A204.1 (cell line): ENCODE measurements around the gene PROCR.
"Not testable (repeated sequence)": the region's sequence is repeated elsewhere in the genome, so short reads cannot be mapped to it uniquely, and the experiment has no call there.

Experiments used
- FAIRE-seq: peaks from 2 replicates; lab custom pipeline; 2012; peaks lifted over from hg19 to GRCh38; lab: Jason Lieb, UNC

The PROCR gene

DNA sequence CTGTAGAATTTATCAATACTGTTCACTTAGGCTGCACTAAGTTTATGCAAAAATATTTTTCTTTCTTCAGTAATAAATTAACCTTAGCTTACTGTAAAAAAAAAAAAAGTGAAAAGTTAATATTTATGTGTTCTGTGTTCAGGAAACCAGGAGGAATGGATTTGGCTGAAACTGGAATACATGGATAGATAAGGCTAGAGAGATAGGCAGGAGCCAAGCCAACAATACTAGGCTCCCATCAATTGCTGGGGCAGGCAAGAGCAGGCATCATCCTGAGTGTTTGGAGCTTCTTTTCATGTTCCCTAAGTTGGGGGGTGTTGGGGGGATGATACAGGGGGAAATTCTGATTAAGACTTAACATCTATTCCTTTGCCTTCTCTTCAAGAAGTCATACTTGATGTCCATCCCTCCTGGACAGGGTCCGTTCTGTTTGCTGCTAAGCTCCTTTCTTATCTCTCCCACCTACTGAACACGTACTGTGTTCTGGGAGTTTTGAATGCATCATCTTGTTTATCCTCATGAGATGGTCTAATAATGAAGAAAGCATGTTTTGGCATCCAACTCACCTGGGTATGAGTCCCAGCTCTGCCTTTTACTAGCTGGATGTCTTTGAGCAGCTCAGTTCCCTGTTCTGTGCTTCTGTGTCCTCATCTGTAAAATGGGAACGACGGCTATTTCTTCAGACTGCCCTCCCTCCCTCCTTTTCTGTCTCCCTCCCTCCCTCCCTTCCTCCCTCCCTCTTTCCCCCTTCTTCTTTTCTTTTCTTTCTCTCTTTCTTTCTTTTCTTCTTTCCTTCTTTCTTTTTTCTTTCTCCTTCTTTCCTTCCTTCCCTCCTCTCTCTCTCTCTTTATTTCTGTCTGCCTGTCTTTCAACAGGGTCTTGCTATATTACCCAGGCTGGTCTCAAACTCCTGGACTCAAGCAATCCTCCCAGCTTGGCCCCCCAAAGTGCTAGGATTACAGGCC is 6.4 kb upstream of the PROCR start:
- no peak for FAIRE-seq

DNA sequence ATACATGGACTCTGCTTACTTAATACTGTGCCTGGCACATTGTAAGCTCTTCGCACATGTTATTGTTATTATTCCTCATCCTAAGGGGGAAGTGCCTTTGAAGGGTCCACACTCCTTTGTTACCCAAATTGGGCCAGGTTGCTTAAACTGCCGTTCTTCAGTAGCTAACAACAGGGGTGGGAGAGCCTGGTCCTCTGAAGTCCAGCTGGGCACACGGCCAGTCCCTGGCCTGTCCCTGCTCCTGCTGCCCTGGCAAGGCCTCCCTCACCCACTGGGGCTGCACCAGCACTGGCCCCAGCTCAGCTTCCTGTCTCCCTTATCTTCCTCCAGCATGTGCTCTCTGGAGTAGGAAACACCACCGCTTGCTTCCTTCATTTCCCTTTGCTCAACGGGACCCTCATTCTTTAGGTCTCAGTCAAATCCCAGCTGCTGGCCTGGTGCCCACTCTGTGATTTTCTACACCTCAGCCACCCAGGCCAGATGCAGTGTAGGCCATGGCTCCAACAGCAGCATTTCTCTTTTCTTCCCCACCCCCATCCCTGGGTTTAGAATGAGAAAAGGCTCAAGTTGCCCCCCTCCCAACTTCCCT is 5.5 kb upstream of the PROCR start:
- FAIRE-seq = no peak

DNA sequence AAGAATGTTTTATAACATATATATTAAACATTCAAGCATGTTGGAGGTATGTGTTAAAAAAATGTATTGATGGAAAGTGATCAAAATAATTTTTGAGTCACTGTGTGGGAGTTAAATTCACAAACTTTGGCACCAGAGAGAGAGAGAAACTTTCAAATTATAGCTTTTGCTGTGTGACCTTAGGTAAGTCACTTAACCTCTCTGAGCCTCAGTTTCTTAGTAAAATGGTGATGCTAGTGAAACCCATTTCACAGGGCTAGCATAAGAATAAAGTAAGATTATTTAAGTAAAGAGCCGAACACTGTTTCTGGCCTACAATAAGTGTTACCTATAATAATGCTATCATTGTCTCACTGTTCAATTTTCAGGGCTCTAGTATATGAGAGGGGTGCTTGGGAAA is 4.1 kb upstream of the PROCR start:
- FAIRE-seq = no peak

DNA sequence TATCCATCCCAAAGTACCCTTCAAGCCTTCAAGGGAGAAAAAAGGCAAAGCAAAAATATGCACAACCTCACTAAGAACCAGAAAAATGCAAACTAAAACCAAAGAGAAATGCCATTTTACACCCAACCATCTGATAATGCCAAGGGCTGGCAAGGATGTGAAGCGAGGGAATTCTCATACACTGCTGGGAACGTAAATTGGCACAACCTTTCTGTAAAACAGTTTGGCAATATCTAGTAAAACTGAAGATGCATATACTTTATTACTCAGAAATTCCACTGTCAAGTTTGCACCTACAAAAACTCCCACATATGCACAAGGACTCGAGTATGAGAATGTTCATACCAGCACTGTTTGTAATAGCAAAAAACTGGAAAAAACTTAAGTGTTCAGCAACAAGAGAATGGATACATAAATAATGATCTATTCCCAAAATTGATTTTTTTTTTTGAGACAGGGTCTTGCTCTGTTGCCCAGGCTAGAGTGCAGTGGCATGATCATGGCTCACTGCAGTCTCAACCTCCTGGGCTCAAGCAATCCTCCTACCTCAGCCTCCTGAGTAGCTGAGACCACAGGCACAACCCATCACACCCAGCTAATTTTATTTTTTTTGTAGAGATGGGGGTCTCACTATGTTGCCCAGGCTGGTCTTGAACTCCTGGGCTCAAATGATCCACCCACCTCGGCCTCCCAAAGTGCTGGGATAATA is 3.0 kb upstream of the PROCR start:
- FAIRE-seq = not testable (repeated sequence)

DNA sequence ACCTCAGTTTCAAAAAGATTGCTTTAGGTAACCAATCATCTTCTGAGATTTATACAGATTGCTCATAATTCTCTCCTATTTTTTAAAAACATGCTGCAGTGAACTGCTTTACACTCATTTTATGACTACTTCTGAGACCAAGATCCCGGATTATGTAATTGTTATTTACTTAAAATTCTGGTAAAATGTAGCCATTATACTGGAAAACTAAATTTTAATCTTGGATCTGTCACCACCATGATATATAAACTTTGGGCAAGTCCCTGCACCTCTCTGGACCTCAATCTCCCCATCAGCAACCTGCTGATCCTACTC is 477 bp upstream of the PROCR start:
- no peak for FAIRE-seq

DNA sequence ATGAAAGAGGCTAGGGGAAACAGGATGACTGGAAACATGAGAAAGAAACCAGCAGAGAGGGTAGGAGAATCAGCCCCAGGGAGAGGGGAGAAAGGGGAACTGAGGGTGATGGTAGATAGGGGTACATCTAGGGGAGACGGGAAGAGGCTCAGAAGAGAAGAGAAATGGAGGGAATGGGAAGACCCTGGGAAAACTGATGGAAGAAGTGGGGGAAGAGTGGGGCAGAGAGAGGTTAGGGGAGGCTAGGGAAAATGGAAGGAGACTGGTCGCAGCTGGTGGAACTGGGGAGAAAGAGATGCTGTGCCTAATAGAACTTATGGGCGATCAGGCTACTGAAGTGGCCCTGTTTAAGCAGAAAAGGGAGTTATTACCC is 548 bp downstream of the PROCR start:
- no peak for FAIRE-seq

DNA sequence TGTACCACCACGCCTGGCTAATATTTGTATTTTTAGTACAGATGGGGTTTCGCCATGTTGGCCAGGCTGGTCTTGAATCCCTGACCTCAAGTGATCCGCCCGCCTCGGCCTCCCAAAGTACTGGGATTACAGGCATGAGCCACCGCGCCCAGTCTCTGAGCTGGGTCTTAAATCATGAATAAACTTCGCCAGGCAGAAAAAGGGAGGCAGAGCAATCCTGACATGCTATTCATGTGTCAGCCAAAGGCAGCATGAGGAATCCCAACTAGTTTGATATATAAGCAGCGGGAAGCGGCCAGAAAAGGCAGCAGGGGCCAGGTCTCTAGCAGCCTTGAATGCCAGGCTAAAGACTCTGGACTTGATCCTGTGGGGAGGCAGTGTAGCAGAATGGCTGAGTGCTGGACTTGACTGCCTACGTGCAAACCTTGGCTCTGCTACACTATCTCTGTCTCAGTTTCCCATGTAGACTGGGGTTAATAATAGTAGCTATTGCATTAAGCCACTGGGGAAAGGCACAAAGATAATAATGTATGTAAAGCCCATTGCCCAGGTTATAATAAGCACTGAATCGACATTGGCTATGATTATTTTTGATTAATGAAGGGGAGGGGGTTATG is 1.8 kb downstream of the PROCR start:
- no peak for FAIRE-seq

DNA sequence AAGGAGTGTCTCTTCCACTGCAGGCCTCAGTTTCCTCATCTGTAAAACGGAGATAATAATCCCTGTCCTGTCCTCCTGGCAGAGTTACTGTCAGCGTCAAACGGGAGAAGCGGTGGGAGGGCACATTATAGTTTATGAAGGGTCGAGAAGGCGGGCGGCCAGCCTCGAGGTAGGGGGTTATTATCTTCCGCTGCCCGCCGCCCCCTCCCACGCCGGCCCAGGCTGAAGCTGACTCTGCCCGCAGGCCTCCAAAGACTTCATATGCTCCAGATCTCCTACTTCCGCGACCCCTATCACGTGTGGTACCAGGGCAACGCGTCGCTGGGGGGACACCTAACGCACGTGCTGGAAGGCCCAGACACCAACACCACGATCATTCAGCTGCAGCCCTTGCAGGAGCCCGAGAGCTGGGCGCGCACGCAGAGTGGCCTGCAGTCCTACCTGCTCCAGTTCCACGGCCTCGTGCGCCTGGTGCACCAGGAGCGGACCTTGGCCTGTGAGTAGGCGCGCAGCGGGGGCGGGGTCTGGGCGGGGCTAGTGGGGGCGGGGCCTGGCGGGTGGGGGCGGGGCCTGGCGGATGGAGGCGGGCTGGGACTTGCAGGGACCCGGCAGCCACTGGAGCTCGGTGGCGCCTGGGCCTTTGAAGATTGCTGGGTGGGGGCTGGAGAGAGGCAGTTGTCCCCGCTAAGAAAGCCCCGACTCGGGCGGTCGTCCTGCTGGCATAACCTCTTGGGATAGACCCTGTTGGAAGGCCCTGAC is 2.8 kb downstream of the PROCR start:
- FAIRE-seq = no peak

DNA sequence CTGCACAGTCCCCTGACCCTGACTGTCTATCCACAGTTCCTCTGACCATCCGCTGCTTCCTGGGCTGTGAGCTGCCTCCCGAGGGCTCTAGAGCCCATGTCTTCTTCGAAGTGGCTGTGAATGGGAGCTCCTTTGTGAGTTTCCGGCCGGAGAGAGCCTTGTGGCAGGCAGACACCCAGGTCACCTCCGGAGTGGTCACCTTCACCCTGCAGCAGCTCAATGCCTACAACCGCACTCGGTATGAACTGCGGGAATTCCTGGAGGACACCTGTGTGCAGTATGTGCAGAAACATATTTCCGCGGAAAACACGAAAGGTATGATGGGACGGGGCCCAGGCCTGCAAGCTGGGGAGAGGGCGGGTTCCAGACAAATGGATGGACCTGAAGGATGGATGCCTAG is 4.3 kb downstream of the PROCR start:
- FAIRE-seq = no peak

DNA sequence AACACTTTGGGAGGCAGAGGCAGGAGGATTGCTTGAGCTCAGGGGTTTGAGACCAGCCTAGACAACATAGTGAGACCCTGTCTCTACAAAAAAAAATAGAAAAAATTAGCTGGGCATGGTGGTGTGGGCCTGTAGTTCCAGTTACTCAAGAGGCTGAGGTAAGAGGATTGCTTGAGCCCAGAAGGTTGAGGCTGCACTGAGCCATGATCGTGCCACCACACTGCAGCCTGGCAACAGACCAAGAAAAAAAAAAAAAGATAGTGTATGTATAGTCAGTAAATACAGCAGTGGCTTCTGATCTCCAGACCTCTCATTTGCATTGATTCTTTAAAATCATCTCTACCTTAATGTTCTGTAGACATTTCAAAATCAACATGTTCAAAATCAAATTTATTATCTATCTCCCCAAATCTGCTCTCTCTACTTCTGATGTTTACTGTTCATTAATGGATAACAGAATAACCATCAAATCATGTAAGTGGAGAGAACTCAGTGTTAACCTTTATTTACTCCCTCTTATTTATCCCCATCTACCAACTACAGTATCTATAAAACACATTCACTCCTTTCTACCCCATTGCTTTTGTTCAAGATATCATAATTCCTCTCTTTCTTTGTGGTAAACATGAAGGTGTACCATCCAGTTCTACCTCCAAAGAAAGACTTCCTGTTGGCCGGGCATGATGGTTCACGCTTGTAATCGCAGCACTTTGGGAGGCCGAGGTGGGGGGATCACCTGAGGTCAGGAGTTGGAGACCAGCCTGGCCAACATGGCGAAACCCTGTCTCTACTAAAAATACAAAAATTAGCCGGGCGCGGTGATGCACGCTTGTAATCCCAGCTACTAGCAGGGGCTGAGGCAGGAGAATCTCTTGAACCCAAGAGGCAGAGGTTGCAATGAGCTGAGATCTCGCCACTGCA is 7.7 kb downstream of the PROCR start:
- no peak for FAIRE-seq

DNA sequence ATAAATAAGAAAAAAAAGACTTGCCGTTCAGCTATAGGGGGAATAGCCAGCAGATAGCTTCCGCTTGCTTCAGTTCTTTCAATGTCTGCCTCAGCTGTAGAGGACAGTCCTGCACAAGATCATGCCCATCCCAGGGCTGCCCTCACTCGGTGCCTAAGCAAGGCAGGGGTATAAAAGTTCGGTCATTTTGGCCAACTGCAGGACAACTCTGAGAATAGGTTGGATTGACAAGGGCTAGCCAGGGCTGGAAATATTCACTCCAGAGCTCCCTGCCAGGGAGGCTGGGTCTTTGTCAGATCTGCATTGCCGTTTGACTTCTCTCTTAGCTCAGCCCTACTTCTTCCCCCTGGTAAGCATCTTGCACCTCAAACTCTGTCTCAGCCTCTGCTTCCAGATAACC is 8.4 kb downstream of the PROCR start:
- FAIRE-seq = no peak

DNA sequence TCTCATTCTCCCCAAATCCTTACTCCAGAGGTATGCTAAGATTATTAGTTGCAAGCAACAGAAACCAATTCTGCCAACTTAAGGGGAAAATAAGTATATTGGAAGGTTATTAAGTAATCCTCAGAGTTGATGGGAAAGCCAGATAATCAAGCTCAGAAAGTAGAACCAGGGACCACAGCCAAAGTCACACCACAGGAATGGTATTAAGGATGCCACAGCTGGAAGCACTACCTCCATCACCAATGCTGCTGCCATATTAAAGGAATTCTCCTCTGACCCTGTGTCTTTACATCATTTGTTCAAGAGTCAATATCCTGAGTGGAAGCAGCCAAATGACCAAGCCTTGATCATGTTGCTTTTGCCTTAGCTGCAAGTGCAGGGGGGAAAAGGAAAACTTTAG is 9.9 kb downstream of the PROCR start:
- FAIRE-seq = no peak

DNA sequence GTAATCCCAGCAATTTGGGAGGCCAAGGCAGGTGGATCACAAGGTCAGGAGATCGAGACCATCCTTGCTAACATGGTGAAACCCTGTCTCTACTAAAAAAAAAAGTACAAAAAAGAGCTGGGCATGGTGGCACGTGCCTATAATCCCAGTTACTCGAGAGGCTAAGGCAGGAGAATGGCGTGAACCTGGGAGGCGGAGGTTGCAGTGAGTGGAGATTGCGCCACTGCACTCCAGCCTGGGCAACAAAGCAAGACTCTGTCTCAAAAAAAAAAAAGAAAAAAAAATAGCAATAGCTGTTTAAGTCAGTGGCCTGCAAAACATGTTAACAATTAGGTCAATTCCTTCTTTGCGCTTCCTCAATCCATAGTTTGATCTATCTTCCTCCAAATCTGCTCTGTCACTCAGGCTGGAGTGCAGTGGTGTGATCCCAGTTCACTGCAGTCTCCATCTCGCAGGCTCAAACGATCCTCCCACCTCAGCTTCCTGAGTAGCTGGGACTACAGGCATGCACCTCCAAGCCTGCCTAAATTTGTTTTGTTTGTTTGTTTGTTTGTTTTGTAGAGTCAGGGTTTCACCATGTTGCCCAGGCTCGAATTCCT is 14.9 kb downstream of the PROCR start:
- not testable (repeated sequence) for FAIRE-seq

DNA sequence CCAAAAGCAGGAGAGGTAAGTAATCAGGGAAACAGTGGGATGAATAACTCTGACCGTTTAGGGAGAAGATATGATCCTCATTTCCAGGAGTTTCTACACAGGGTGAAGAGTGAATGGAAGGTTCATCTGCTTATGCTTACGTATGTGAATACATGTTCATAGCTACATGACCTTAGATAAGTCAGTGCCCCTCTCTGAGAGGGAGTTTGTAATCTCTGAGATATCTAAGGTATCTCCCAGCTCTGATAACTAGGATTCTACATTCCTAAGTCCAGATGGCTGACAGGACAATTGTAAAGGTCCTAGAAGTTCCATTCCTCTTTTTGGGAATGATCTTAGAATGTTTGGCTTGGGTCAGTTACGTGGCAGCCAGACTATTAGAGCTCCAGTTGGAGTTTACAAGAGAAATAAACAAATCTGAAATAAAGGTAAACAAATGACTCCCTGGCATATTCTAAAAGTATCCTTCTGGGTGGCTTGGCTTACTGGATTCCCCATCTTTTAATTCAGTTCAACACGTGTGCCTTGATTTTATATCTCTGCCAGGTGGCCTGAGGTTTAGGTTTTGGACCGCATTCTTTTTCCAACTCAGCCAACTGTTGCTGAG is 15.8 kb downstream of the PROCR start:
- no peak for FAIRE-seq

DNA sequence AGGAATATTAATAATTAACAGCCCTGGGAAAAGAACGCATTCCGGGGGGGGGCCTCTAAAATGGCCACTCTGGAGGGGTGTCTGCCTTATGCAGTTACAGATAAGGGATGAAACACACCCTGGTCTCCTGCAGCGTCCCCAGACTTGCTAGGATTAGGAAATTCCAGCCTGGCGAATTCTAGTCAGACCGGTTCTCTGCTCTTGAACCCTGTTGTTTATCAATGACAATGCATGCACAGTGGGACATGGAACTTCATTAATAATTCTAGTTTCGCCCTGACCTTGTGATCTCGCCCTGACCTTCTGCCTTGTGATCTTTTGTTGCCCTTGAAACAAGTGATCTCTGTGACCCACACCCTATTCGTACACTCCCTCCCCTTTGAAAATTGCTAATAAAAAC is 17.4 kb downstream of the PROCR start:
- not testable (repeated sequence) for FAIRE-seq

DNA sequence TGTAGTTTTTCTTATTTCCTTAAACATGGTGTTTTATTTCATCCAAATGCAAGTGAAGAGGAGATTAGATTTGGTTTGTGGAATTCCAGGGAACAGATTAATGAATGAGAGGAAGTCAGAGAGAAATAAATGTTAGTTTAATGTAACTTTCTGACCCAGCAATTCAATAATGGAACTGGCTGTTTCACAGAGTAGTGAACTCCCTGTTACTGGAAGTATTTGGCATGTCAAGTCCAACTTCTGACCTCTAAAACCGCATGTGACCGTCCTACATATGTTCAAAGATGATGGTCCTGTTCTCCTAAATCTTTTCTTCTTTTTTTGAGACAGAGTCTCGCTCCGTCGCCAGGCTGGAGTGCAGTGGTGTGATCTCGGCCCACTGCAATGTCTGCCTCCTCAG is 18.7 kb downstream of the PROCR start:
- no peak for FAIRE-seq

DNA sequence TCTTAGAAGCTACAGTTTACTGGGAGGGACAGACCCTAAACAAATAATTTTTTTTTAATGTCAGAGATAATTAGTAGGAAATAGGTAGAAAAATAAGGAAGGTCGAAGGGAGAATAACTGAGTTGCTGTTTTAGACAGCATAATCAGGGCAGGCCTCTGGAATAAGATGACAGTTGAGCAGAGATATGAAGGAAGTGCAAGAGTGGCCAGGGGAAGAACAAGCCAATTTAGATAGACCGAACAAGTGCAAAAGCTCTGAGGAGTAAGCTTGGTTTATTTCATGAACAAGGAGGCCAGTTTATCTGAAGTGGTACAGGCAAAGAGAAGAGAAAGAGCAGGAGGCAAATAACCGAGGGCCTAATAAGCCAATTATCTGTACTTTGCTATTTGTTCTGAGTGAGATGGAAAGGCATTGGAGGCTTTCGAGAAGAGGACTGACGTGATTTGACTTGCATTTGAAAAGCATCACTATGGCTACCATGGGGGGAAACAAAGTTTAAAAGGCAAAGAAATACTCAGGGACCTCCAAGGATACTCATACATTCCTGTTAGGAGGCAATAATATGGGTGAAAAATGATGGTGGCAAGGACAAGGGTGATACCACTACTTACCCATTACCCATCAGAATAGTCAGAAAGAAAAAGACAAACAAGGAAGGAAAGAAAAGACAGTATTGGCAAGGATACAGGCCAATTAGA is 19.7 kb downstream of the PROCR start:
- FAIRE-seq = no peak

DNA sequence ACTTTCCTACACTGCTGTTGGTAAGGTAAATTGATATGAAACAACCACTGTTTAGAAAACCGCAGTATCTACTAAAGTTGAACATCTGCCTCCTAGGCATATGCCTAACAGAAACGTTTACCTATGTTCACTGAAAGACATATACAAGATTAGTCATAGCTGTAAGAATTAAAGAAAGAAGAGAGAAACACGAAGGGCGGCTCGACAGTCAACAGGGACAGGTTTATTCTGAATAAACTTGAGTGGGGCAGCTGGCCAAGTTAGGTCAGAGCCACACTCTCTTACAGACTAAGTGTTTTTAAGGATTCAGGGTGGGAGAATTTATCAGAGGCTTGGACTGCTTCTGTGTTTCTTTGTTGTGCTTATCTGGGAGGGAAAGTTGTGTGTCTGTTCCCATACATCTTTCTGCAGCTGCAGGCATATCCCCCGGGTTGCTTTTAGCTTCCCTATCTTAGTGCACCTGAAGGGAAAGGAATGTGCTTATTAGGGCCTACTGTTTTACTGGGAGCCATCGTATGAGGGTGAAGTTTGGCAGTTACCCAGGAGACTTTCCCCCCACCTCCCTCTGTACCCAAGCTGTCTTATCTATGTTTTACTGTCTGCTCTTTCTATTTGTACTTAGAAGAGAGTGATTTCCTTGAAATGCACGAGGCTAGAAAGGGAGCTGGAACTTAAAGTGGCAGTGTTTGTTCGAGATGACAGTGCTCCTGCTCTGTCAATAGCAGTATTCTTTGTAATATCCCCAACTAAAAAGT is 20.4 kb downstream of the PROCR start:
- FAIRE-seq = no peak
